COLO668 (cell line): ENCODE data around the gene ACTL8.

Experiments used
- DNase-seq: peaks from one replicate; lab custom pipeline; 2025; ENCODE audit not compliant: unreplicated experiment; lab: John Stamatoyannopoulos, UW

Gene ACTL8

DNA sequence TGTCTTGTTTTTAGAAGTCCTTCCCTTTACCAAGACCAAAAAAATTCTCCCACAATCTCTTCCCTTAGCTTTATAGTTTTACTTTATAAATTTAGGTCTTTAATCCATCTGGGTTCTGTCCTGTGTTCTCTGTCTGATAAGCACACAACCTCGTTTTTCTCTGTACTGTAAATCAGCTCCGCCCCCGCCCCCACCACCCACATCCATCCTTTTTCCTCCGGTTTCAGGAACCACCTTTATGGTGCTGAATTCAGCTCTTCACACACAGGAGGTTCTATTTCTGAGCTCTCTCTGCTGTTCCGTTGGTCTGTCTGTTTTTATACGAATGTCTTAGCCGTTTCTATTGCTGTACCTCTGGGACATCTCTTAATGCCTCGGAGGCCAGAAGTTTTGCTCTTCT, 44.5 kb downstream of the ACTL8 start:
- DNase-seq, result no peak

DNA sequence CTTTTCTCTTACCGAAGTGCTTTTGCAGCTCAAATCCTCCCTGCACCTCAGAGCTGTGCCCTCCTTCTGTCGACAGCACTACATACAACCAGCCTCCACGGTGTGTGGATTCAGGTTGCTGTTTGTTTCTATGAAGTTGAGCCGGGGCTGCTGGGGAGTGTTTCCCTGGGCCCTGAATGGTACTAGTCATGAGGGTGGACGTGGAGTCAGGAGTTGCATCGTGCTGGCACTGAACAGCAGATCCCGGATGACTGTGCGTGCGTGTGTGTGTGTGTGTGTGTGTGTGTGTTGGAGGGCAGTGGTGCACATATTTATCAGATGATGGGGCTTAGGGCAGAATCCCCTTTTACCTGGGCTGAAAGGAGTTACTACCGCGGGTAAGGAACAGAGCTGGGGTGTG, 47.0 kb downstream of the ACTL8 start:
- no peak for DNase-seq

DNA sequence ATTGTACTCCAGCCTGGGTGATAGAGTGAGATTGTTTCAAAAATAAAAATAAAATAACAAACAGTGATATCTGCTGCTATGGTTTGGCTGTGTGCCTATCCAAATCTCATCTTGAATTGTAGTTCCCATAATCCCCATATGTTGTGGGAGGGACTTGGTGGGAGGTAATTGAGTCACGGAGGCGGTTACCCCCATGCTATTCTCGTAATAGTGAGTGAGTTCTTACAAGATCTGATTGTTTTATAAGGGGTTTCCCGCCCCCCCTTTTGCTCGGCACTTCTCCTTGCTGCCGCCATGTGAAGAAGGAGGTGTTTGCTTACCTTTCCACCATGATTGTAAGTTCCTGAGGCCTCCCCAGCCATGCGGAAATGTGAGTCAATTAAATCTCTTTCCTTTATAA, 47.8 kb downstream of the ACTL8 start:
- no peak for DNase-seq

DNA sequence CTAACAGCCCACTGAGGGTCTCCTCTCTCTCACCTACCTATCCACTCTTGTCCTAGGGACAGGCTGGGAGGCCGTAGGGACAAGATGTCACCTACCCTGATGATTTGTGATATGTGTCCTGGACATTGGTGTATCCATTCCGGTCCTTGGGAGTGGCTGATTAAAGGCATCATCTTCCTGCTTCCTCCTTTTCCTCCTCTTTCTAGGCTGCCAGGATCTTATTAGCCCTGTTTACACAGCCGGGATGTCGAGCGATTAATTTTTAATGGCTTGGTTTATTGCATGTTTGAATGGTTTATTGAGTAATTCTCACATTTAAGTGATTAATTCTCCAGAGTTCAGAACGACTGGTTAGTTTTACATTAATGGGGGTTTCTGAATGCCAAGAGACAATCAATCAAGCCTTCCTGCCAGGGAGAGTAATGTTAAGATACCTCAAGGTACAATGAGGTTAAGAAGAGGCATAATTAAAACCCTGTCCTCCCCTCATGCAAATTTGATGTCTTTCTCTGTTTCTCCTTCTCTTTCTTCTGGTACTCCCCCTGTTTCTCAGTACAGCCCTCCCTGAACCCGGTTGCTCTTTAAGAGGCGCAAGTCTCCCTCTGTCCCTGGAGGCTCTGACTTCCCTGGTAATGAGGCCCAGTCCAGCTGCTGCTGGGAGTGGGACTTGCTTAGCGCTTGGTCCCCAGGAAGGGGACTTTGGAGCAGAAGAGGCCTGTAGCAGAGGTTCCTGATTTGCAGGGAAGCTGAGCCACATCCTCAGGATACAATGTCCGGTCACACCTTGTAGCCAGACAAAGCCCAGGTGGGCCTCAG, 50.9 kb downstream of the ACTL8 start:
- no peak for DNase-seq

DNA sequence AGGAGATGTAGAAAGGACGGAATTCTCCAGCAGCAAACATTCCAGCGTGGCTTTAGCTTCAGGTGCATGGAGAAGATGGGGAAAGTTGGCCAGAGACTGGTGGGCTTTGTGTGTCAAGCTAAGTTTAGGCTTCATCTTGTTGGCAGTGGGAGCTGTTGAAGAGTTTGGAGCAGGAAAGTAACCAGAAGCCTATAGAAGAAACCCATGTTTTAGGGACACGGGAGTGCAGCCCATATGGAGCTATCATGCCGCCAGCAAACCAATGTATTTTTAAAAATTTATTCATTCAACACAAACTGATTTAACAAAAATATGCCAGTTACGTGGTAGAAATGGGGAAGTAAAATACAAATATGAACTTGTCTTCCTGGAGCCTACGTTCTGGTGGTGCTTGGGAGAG, 53.7 kb downstream of the ACTL8 start:
- DNase-seq, result no peak

DNA sequence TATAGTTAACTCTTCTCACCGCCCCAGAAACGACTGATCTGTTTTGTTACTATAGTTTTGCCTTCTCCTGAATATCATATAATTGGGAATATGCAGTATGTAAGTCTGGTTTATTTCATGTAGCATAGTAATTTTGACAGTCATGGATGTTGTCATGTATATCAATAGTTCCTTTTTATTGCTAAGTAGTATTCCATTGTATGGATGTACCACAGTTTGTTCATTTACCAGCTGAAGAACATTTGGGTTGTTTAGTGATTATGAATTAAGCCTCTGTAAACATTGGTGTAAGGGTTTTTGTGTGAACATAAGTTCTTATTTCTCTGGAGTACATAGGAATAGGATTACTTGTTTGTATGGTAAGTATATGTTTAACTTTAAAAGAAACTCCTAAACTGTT, 55.5 kb downstream of the ACTL8 start:
- DNase-seq, result no peak

DNA sequence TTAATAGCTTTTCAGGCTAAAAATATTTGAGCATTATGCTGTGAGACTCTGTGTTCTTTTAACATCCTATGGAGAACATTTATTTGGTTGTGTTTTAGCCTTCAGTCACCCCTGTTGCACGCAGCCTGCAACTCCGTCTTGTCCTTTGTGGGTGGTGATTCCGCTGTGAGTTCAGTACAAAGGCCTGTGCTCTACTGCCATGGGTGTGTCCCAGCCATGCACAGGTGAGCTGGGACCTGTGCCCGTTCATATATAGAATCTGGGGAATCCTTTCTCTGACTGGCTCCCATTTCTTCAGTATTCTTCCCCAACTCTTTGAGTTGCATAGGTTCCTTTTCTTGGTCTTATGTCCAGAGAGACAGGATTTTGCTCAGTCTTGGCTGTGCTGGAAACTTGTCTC, 61.4 kb downstream of the ACTL8 start:
- DNase-seq, result no peak

DNA sequence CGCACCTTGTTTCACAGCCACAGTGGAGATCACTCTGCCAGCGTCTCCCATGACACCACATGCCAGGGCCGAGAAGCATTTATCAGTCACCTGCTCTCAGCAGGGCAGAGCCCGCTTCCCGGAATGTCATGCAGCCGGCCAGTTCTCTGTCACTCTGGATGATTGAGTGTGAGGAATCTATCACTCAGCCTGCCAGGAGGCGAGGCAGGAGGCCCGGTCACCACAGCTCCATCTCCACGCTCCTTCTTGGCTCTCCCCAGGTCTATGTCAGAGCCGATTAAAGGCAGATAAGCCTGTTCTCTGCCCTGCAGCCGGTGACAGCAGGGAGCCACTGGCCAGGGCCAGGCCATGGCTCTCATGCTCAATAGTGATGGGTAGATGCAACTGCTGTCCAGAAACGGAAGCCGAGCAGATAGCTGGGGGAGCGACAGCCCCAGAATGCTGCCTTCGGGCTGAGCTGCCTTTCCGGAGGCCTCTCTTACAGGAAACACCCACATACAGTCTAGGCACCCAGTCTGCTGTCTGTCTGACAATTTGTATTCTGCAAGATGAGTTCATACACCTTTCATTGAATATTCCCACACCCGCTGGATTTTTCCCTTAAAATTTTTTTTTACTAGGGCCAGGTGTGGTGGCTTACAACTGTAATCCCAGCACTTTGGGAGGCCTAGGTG, 64.1 kb downstream of the ACTL8 start:
- no peak for DNase-seq

DNA sequence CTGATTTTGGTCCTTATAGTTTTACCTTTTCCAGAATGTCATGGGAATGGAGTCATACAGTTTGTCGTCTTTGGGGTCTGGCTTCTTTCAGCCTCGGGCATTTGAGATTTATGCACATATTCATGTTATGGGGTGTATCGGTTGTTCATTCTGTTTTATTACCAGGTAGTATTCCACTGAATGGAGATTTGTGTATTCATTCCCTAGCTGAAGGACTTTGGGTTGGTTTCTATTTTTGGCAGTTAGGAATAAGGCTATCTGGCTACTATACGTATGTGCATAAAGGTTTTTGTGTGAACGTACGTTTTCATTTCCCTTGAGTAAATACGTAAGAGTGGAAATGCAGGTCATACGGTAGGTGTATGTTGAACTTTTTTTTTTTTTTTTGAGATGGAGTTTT, 65.1 kb downstream of the ACTL8 start:
- DNase-seq, result no peak

DNA sequence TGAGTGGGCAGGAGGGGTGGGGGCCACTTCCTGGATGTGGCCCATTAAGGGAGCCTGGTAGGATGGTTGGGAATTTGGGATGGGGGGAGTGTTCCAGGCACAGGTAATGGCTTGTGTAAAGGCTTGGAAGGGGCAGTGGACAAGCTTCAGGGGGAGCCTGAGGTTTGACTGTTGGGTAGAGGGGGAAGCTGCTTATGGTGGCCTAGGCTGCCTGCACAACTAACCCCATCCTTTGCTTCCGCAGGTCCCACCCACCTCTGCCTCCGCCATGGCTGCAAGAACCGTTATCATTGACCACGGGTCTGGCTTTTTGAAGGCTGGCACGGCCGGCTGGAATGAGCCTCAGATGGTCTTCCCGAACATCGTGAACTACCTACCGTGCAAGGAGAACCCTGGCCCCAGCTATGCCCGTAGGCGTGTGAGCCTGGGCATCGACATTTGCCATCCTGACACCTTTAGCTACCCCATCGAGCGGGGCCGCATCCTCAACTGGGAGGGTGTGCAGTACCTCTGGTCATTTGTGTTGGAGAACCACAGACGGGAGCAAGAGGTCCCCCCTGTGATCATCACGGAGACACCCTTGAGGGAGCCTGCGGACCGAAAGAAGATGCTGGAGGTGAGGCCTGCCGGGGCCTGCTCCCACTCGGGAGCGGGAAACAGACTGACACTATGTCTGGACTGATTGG, 67.8 kb downstream of the ACTL8 start:
- no peak for DNase-seq

DNA sequence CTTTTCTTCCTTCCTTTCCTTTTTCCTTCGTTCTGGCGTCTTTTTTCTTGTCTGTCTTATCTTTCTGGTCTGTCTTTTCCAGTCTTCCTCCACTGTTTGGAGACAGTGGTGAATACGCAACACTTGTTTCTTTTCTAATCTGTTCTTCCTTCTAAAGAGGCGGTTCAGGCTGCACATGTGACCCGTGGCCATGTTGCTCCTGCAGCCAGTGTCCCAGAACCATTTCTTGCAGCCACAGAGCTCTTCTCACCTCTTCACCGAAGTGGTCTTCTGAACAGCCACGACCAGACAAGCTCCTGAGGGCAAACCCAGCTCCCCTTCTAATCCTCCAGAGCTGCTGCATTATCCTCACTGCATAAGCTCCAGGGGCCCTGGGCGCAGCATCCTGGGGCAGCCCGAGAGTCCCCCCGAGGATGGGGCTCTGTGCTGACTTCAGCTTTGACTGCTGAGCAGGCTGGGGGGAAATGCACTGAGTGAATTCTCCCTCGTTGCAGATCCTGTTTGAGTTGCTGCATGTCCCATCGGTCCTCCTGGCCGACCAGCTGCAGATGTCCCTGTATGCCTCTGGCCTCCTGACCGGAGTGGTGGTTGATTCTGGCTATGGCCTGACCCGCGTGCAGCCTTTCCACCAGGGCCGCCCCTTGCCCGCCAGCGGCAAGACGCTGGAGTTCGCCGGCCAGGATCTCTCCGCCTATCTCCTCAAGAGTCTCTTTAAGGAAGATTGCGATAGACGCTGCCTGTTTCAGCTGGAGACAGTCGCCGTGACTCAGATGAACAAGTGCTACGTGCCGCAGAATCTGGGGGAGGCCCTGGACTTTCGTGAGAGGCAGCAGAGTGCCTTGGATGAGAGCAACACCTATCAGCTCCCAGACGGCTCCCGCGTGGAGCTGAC, 70.4 kb downstream of the ACTL8 start:
- no peak for DNase-seq

DNA sequence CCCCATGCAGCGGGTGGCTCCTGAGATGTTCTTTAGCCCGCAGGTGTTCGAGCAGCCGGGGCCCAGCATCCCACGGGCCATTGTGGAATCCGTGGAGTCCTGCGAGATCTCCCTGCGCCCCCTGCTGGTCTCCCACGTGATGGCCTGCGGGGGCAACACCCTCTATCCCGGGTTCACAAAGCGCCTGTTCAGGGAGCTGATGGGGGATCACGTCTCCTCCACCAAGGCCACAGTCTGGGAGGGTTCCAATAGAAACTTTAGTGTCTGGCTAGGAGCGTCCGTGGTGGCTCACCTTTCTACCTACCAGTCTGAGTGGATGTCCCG, 71.0 kb downstream of the ACTL8 start:
- peak; percentile 68 for DNase-seq

DNA sequence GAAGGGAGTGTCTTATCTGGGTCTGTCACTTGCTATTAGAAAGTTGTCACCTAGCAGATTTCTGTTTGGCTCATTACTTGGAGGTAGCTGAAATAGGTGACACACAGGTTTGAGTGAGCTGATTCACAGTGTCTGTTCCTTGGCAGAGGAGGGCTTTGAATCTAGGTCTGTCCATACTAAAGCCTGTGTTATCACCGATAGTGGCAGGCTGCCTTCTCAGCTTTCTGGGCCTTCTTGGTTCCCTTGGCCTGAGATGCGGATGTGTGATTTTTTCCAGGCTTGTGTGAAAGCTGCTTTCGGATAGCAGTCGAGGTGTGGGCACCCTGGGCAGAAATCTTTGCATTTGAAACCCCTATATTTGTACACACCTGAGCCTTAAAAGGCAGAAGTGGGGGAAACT, 73.9 kb downstream of the ACTL8 start:
- DNase-seq, result no peak

DNA sequence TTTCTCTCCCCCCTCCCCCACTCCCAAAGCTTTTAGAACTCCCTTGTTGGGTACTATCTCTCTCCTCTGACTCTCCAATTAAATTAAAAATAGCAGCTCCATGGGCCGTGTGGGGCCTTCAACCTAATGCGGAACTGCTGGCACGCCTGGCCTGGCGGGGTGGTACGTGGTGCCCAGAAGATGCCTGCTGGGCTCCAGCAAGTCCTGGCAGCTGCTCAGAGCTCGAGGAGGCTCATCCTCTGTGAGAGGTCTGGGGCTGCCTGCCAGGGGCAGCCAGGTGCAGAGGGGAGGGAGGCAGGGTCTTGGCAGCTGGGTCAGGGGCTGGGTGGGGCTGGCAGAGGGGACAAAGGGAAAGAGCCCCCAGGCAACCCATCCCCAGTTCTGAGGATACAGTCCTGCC, 74.4 kb downstream of the ACTL8 start:
- no peak for DNase-seq

DNA sequence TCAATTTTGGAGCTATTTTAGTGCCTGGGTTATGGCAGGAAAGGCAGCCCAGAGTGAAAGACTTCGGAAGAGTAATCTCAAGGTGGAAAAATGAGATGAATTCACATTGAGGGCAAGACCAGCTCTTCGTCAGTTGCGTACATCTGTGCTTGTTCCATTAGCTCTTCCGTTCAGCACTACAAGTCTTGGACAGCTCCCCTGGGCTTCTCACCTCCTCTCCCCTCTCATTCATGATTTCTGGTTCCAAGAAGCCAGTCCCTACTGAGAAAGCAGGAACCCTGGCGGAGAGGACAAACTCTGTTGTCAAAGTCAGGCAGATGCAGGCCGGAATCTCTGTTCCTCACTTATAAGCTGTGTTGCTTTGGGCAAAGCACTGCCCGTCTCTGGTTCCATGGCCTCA, 76.5 kb downstream of the ACTL8 start:
- DNase-seq, result no peak

DNA sequence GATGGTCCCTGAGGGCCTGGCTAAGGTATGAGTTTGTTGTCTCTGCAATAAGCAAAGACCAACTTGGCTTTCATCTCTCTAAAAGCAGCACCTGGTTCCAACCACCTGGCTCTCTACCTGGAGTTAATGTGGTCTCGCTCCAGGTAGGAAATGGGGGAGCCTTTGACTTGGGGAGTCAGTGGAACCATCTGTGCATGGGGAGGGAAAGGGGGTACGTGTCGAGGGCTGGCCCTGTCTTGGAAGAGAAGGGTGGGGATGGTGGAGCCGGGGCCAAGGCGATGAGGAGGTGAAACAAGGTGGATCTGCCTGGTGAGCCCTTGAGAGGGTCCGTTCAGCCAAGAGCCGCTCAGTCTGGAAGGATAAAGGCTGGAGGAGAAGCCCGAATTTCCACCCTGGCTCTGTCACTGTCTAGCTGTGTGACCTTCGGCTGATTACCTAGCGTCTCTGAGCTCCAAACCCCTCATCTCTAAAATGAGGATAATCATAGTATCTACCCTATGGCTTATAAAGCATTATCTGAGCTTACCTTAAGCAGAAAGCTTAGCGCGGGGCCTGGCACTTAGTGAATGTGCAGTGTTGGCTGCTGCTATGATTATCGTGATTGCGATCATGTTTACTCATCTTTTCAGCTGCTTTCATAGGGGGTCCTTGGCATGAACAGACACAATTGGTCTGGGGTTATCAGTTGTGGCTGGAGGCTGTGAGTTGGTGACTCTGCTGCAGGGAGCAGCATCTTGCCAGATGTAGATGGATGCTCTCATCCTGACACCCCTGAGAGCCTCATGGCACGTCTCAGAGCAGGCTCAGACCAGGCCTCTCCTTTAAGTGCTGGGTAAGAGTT, 78.7 kb downstream of the ACTL8 start:
- no peak for DNase-seq

DNA sequence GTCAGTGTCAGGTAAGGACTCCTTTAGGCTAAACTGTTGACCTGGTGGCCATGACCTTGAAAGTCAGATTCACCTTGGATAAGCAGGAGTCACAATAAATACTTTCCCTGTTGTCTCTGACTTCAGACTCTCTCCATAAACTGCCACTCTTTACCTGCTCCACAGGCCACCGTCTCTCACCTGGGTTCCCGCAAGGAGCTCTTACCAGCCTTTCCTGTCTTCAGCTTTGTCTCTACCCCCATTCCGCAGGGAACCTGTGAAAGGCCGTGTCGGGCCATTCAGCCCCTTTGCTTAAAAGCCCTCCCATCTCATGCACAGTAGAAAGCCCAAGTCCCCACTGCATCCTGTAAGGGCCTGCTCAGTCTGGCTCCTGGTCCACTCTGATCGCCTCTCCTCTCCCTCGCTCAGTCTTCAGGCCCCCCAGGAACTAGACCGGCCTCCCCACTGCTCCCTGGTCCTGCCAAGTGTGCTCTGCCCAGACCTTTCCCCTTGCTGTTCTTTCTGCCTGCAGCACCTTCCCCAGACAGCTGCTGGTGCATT, 79.5 kb downstream of the ACTL8 start:
- DNase-seq, result no peak

DNA sequence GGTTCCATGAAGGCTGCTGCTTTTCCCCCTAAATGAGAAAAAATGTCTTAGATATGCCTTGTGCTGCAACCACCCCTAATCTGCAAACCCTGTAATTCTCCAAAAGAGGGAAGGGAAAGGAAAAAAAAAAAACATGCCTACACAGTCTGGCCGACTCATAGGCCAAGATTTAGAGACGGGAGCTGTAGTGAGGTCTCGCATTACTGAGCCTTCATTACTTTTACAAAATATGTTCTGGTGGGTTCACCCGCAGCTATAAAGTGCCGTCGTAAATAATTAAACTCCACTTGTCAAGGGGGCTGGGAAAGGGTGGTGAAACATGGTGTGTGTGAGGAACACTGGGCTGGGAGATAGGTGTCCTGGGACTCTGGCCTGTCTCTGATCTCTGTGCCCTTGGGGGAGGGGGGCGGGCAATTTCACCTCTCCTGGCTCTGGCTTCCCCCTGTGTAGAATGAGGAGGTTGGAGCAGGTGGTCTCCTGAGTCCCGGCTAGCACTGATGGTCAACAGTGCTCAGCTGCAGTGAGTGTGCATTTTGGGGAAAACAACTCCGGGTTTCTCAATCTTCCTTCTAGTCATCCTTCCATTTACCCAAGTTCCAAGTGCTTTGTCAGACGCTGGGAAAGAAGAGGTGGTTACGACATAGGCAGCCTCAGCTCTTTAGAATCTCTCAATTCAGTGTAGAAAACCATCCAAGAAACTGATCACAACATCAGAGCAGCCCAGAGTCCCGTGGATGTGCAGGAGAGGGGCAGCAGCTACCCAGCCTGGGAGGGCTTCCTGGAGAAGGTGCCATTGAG, 82.3 kb downstream of the ACTL8 start:
- no peak for DNase-seq

DNA sequence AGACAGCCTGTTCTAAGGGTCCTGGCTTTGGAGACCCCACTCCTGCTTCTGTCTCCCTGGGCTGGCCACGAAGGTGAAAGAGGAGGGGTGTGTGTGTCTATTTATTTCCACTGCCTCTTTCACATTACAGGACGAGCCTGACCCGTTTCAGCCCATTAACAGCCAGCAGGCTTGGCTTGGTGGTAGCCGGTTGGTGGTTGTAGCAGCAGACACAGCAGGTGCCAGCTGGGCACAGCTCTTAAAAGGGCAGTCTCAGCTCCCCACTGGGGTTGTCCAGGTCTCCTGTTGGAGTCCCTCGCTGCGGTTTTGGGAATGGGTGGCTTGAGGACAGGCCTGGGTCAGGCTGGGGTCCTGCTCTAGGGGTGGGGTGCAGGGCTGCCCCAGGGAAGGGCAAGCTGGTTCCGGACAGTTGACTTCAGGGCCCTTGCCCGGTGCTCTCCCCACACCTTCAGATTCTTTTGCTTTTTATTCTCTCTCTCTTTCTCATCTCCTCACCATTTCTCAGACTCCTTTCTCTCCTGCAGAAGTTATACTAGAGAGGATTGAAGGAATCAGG, 84.6 kb downstream of the ACTL8 start:
- DNase-seq, result no peak
